ENCODE data around the gene ANGEL2. TPM values are rescaled to one million over a fixed set of nuclear protein-coding genes. Genes with fewer than 3 reads are reported as not detected.
A peak's percentile ranks its signal among the peaks of the same experiment; 100 is the strongest.

ANGEL2 gene
- total and polyA plus RNA-seq, 2 of the 13 experiments (the other 11 are each of a cell fraction or from before 2014, with no cell fraction given) = 12.3 to 25.4 TPM

- no peak for TF ChIP-seq NFE2L2 (IDR thresholded peaks at IDR 0.05; ENCODE audit: low read length)
- TF ChIP-seq NFRKB (IDR thresholded peaks at IDR 0.05) = no peak
- peak; percentile 83; the same call in 1 of the 2 replicates for TF ChIP-seq STAT6 (CRISPR knock-in tag; IDR thresholded peaks at IDR 0.05; ENCODE audit: borderline replicate concordance)
- TF ChIP-seq ZNF749 (CRISPR knock-in tag; IDR thresholded peaks at IDR 0.05; ENCODE audit: borderline replicate concordance) = no peak; the same call in 1 of the 2 replicates
- TF ChIP-seq NFKBIZ (CRISPR knock-in tag; IDR thresholded peaks at IDR 0.05) = no peak
- no peak for TF ChIP-seq ZBTB21 (CRISPR knock-in tag; IDR thresholded peaks at IDR 0.05)
- no peak for TF ChIP-seq CAMTA2 (CRISPR knock-in tag; IDR thresholded peaks at IDR 0.05; ENCODE audit: borderline replicate concordance)
- no peak for TF ChIP-seq ZBTB8A (CRISPR knock-in tag; IDR thresholded peaks at IDR 0.05; ENCODE audit: borderline replicate concordance, low read depth)
- peak; percentile 76 for TF ChIP-seq ZNF616 (CRISPR knock-in tag; IDR thresholded peaks at IDR 0.05; ENCODE audit: low read depth)
- TF ChIP-seq SRF (IDR thresholded peaks at IDR 0.05; ENCODE audit: low read depth, low read length) = no peak
- TF ChIP-seq CENPT (CRISPR knock-in tag; IDR thresholded peaks at IDR 0.05; ENCODE audit: low read depth) = no peak
- TF ChIP-seq AKAP8 (CRISPR knock-in tag; IDR thresholded peaks at IDR 0.05) = no peak
- no peak for TF ChIP-seq ZNF12 (CRISPR knock-in tag; IDR thresholded peaks at IDR 0.05)
- peak; percentile 80; the same call in 1 of the 2 replicates for TF ChIP-seq ZBTB10 (CRISPR knock-in tag; IDR thresholded peaks at IDR 0.05; ENCODE audit: borderline replicate concordance)
- TF ChIP-seq RBAK (CRISPR knock-in tag; IDR thresholded peaks at IDR 0.05) = no peak
- TF ChIP-seq DMTF1 (CRISPR knock-in tag; IDR thresholded peaks at IDR 0.05) = no peak
- TF ChIP-seq TCF7L2 (IDR thresholded peaks at IDR 0.05; ENCODE audit: low read depth, low read length) = no peak
- no peak for TF ChIP-seq ZNF562 (CRISPR knock-in tag; IDR thresholded peaks at IDR 0.05; ENCODE audit: borderline replicate concordance)
- TF ChIP-seq TEAD2 (CRISPR knock-in tag; IDR thresholded peaks at IDR 0.05) = peak; percentile 45; the same call in 1 of the 2 replicates
- TF ChIP-seq ELF3 (CRISPR knock-in tag; IDR thresholded peaks at IDR 0.05) = peak; percentile 33; the same call in 1 of the 2 replicates
- no peak; the same call in 1 of the 2 replicates for TF ChIP-seq ZNF580 (CRISPR knock-in tag; IDR thresholded peaks at IDR 0.05; ENCODE audit: borderline replicate concordance, low read depth)
These were observed at the start of gene ANGEL2 (continued) for GRCh38 chr1:213015099-213016050.

All from HepG2 (cell line).